WTC11 (cell line): ENCODE results near the gene CCNL1. TPM values are rescaled to one million over a fixed set of nuclear protein-coding genes. Genes with fewer than 3 reads are reported as not detected.

ENCODE experiments used
- ATAC-seq: fragments of 200-7000 bp; cut with Tn5 transposase; 2 replicates; pipeline ENCODE4 v1.10.0; 2021; ENCODE audit warnings: mild to moderate bottlenecking, moderate library complexity
- CTCF ChIA-PET: fragments of 300-600 bp; sonication (Branson Sonifier 250); formaldehyde crosslinking; loops from one replicate; lab custom pipeline; 2021; ENCODE audit warnings: antibody characterized with exemption; lab: Charles Lee
- POLR2A ChIA-PET: fragments of 350-600 bp; sonication (Branson Sonifier 250); formaldehyde crosslinking; loops from one replicate; lab custom pipeline; 2021; ENCODE audit warnings: antibody characterized with exemption; lab: Charles Lee
- DNase-seq: peaks from one replicate; pipeline ENCODE4 v3.0.0; 2021; ENCODE audit warnings: low spot score
- H3K27ac Mint-ChIP-seq: 2 replicates; pipeline ENCODE4 v1.8.0; 2021; ENCODE audit warnings: mixed read lengths
- H3K27me3 Mint-ChIP-seq: 2 replicates; pipeline ENCODE4 v1.8.0; 2021; ENCODE audit warnings: low read depth, mild to moderate bottlenecking, moderate library complexity, mixed read lengths
- H3K36me3 Mint-ChIP-seq: 2 replicates; pipeline ENCODE4 v1.8.0; 2021; ENCODE audit warnings: mixed read lengths
- H3K4me1 Mint-ChIP-seq: 2 replicates; pipeline ENCODE4 v1.8.0; 2022; ENCODE audit warnings: mixed read lengths
- H3K4me3 Mint-ChIP-seq: 2 replicates; pipeline ENCODE4 v1.8.0; 2021; ENCODE audit warnings: mild to moderate bottlenecking, moderate library complexity, mixed read lengths
- H3K9me3 Mint-ChIP-seq: 2 replicates; pipeline ENCODE4 v1.8.0; 2021; ENCODE audit warnings: mixed read lengths
- CREM ChIP-seq: sonication (generic); formaldehyde crosslinking; IDR thresholded peaks from 2 replicates; pipeline ENCODE4 v1.8.1; 2022; ENCODE audit warnings: mild to moderate bottlenecking, missing genetic modification reagents, moderate library complexity
- EMX1 ChIP-seq: fragments of 250-450 bp; sonication (Bioruptor Pico); IDR thresholded peaks from 2 replicates; pipeline ENCODE4 v1.8.0; 2021; ENCODE audit warnings: mild to moderate bottlenecking
- FOXJ3 ChIP-seq: sonication (generic); formaldehyde crosslinking; IDR thresholded peaks from 2 replicates; pipeline ENCODE4 v1.9.0; 2021; ENCODE audit warnings: missing genetic modification reagents, mild to moderate bottlenecking, borderline replicate concordance
- GRHL2 ChIP-seq: fragments of 250-450 bp; sonication (Bioruptor Pico); IDR thresholded peaks from 2 replicates; pipeline ENCODE4 v1.8.0; 2022; ENCODE audit warnings: mild to moderate bottlenecking, moderate library complexity; ENCODE audit not compliant: insufficient replicate concordance, severe bottlenecking
- IRF2 ChIP-seq: sonication (generic); formaldehyde crosslinking; IDR thresholded peaks from 2 replicates; pipeline ENCODE4 v1.8.0; 2022; ENCODE audit warnings: low read depth, missing genetic modification reagents, borderline replicate concordance
- JUN ChIP-seq: sonication (generic); formaldehyde crosslinking; IDR thresholded peaks from 2 replicates; pipeline ENCODE4 v1.8.0; 2023; ENCODE audit warnings: mild to moderate bottlenecking, missing genetic modification reagents
- NFYB ChIP-seq: sonication (generic); formaldehyde crosslinking; conservative IDR thresholded peaks from 2 replicates; pipeline ENCODE4 v1.8.0; 2022; ENCODE audit warnings: low read depth, missing genetic modification reagents
- NR3C1 ChIP-seq: sonication (generic); formaldehyde crosslinking; conservative IDR thresholded peaks from 2 replicates; pipeline ENCODE4 v1.8.1; 2023; ENCODE audit warnings: low read depth, mild to moderate bottlenecking, missing genetic modification reagents
- RELA ChIP-seq: sonication (generic); formaldehyde crosslinking; IDR thresholded peaks from 2 replicates; pipeline ENCODE4 v1.8.1; 2022; ENCODE audit warnings: missing genetic modification reagents, mild to moderate bottlenecking, borderline replicate concordance
- TCF7 ChIP-seq: sonication (generic); formaldehyde crosslinking; IDR thresholded peaks from 2 replicates; pipeline ENCODE4 v1.8.0; 2022; ENCODE audit warnings: mild to moderate bottlenecking, low read depth, missing genetic modification reagents, moderate library complexity
- TP53 ChIP-seq: sonication (generic); formaldehyde crosslinking; IDR thresholded peaks from 2 replicates; pipeline ENCODE4 v1.8.1; 2023; ENCODE audit warnings: mild to moderate bottlenecking, missing genetic modification reagents
- USF1 ChIP-seq: sonication (generic); formaldehyde crosslinking; IDR thresholded peaks from 2 replicates; pipeline ENCODE4 v1.8.0; 2022; ENCODE audit warnings: mild to moderate bottlenecking, missing genetic modification reagents
- USF2 ChIP-seq: sonication (generic); formaldehyde crosslinking; IDR thresholded peaks from 2 replicates; pipeline ENCODE4 v1.8.1; 2023; ENCODE audit warnings: mild to moderate bottlenecking, missing genetic modification reagents, moderate library complexity
- ZNF138 ChIP-seq: sonication (generic); formaldehyde crosslinking; conservative IDR thresholded peaks from 2 replicates; pipeline ENCODE4 v1.8.1; 2022; ENCODE audit warnings: mild to moderate bottlenecking, moderate library complexity, missing genetic modification reagents
- ZNF416 ChIP-seq: fragments of 250-450 bp; sonication (Bioruptor Pico); IDR thresholded peaks from 2 replicates; pipeline ENCODE4 v1.9.0; 2021; ENCODE audit warnings: mild to moderate bottlenecking, inconsistent platforms
- total RNA-seq: library from RNA; stranded (reverse); gene quantifications from 3 replicates; pipeline ENCODE4 v1.2.3, GENCODE V29; 2021
- TF ChIP-seq, protein P1 (sequence below): sonication (generic); formaldehyde crosslinking; IDR thresholded peaks from 2 replicates; pipeline ENCODE4 v1.8.0; 2022; ENCODE audit warnings: missing genetic modification reagents
- TF ChIP-seq, protein P2 (sequence below): sonication (generic); formaldehyde crosslinking; IDR thresholded peaks from 2 replicates; pipeline ENCODE4 v1.8.0; 2023; ENCODE audit warnings: mild to moderate bottlenecking, missing genetic modification reagents
- TF ChIP-seq, protein P3 (sequence below): sonication (generic); formaldehyde crosslinking; IDR thresholded peaks from 2 replicates; pipeline ENCODE4 v1.8.0; 2022; ENCODE audit warnings: mild to moderate bottlenecking, missing genetic modification reagents
- TF ChIP-seq, protein P4 (sequence below): fragments of 250-450 bp; sonication (Bioruptor Pico); IDR thresholded peaks from 2 replicates; pipeline ENCODE4 v1.9.0; 2021; ENCODE audit warnings: mild to moderate bottlenecking
- TF ChIP-seq, protein P5 (sequence below): sonication (generic); formaldehyde crosslinking; IDR thresholded peaks from 2 replicates; pipeline ENCODE4 v1.8.1; 2023; ENCODE audit warnings: mild to moderate bottlenecking, missing genetic modification reagents

The CCNL1 gene
- total RNA-seq, 1 experiment from 2014 or later = 79.6 TPM

DNA sequence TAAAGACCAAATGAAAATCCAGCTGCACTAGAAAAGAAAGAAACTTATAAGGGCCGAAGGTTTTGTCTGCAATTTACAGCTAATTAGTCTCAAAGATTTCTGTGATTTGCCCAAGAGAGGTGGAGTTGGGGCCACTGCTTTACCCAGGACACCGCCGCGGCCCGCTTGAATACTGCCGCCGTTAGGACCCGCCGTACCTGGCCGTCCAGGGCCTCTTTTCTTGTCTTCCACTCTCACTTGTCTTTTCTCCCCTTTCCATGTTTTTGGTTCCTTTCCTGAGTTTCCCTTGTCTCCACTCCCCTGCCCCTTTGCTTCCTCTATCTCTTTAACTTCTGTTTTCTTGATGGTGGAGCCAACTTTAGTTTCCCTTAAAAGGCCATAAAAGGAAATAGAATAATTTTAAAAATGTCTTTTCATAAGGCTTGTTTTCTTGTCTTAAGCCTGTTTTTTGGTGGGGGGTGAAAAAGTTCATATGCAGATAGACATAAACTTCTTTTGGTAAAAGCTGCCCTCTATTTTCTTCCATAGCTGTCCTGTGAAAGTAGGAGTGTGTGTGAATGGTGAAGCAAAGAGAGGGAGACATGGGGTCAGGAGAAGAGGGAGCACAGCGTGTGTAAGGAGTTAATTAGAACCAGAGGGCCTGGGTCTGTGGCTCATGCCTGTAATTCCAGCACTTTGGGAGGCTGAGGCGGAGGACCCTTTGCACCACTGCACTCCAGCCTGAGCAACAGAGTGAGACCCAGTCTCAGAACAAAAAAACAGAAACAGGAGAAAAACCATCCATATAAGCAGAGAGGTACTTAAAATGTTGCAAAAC is 16.0 kb upstream of the CCNL1 start:
- ATAC-seq (no peak), DNase-seq (no peak)
- Mint-ChIP-seq H3K9me3 (peaks cover 24% of the 10 kb centered on the region), H3K36me3 (peaks cover 32% of the 10 kb centered on the region), H3K27me3 (no peaks in the 10 kb centered on the region), H3K4me1 (peaks cover 11% of the 10 kb centered on the region), H3K4me3 (peak overlapping the region; percentile 86), H3K27ac (peak overlapping the region; percentile 89)
- POLR2A ChIA-PET = interaction anchor here (1.1 to 3.2 kb wide), 5 partner anchors 14 to 323 kb away, joined by 4 to 77 read pairs (median 7); partner anchors contain the start of gene CCNL1
- TF ChIP-seq, protein P1, sequence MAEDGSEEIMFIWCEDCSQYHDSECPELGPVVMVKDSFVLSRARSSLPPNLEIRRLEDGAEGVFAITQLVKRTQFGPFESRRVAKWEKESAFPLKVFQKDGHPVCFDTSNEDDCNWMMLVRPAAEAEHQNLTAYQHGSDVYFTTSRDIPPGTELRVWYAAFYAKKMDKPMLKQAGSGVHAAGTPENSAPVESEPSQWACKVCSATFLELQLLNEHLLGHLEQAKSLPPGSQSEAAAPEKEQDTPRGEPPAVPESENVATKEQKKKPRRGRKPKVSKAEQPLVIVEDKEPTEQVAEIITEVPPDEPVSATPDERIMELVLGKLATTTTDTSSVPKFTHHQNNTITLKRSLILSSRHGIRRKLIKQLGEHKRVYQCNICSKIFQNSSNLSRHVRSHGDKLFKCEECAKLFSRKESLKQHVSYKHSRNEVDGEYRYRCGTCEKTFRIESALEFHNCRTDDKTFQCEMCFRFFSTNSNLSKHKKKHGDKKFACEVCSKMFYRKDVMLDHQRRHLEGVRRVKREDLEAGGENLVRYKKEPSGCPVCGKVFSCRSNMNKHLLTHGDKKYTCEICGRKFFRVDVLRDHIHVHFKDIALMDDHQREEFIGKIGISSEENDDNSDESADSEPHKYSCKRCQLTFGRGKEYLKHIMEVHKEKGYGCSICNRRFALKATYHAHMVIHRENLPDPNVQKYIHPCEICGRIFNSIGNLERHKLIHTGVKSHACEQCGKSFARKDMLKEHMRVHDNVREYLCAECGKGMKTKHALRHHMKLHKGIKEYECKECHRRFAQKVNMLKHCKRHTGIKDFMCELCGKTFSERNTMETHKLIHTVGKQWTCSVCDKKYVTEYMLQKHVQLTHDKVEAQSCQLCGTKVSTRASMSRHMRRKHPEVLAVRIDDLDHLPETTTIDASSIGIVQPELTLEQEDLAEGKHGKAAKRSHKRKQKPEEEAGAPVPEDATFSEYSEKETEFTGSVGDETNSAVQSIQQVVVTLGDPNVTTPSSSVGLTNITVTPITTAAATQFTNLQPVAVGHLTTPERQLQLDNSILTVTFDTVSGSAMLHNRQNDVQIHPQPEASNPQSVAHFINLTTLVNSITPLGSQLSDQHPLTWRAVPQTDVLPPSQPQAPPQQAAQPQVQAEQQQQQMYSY (CRISPR knock-in tag) = no peak
- TF ChIP-seq TP53 (CRISPR knock-in tag) (no peak), ZNF138 (CRISPR knock-in tag) (no peak), GRHL2 (CRISPR knock-in tag) (no peak), FOXJ3 (CRISPR knock-in tag) (no peak), USF1 (no peak), EMX1 (no peak), ZNF416 (CRISPR knock-in tag) (no peak), USF2 (CRISPR knock-in tag) (no peak), IRF2 (no peak), RELA (CRISPR knock-in tag) (no peak), NFYB (CRISPR knock-in tag) (no peak), NR3C1 (CRISPR knock-in tag) (no peak), JUN (no peak), CREM (CRISPR knock-in tag) (no peak), TCF7 (CRISPR knock-in tag) (no peak)
- TF ChIP-seq, protein P2, sequence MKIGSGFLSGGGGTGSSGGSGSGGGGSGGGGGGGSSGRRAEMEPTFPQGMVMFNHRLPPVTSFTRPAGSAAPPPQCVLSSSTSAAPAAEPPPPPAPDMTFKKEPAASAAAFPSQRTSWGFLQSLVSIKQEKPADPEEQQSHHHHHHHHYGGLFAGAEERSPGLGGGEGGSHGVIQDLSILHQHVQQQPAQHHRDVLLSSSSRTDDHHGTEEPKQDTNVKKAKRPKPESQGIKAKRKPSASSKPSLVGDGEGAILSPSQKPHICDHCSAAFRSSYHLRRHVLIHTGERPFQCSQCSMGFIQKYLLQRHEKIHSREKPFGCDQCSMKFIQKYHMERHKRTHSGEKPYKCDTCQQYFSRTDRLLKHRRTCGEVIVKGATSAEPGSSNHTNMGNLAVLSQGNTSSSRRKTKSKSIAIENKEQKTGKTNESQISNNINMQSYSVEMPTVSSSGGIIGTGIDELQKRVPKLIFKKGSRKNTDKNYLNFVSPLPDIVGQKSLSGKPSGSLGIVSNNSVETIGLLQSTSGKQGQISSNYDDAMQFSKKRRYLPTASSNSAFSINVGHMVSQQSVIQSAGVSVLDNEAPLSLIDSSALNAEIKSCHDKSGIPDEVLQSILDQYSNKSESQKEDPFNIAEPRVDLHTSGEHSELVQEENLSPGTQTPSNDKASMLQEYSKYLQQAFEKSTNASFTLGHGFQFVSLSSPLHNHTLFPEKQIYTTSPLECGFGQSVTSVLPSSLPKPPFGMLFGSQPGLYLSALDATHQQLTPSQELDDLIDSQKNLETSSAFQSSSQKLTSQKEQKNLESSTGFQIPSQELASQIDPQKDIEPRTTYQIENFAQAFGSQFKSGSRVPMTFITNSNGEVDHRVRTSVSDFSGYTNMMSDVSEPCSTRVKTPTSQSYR (CRISPR knock-in tag) = no peak
- TF ChIP-seq, protein P3, sequence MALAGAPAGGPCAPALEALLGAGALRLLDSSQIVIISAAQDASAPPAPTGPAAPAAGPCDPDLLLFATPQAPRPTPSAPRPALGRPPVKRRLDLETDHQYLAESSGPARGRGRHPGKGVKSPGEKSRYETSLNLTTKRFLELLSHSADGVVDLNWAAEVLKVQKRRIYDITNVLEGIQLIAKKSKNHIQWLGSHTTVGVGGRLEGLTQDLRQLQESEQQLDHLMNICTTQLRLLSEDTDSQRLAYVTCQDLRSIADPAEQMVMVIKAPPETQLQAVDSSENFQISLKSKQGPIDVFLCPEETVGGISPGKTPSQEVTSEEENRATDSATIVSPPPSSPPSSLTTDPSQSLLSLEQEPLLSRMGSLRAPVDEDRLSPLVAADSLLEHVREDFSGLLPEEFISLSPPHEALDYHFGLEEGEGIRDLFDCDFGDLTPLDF = no peak
- TF ChIP-seq, protein P4, sequence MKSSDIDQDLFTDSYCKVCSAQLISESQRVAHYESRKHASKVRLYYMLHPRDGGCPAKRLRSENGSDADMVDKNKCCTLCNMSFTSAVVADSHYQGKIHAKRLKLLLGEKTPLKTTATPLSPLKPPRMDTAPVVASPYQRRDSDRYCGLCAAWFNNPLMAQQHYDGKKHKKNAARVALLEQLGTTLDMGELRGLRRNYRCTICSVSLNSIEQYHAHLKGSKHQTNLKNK (CRISPR knock-in tag) = no peak
- TF ChIP-seq, protein P5, sequence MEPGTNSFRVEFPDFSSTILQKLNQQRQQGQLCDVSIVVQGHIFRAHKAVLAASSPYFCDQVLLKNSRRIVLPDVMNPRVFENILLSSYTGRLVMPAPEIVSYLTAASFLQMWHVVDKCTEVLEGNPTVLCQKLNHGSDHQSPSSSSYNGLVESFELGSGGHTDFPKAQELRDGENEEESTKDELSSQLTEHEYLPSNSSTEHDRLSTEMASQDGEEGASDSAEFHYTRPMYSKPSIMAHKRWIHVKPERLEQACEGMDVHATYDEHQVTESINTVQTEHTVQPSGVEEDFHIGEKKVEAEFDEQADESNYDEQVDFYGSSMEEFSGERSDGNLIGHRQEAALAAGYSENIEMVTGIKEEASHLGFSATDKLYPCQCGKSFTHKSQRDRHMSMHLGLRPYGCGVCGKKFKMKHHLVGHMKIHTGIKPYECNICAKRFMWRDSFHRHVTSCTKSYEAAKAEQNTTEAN (CRISPR knock-in tag) = no peak
- CTCF ChIA-PET = interaction anchor here (1.5 to 2.7 kb wide), 6 partner anchors 13 to 172 kb away, joined by 6 to 19 read pairs (median 10); partner anchors contain the start of gene CCNL1
